NCI-H2081 (cell line): ENCODE measurements around the gene PRICKLE2.

ENCODE experiments used
- DNase-seq, 2 experiments: peaks; one replicate each; lab custom pipeline; 2025; lab: John Stamatoyannopoulos, UW

PRICKLE2 gene

DNA sequence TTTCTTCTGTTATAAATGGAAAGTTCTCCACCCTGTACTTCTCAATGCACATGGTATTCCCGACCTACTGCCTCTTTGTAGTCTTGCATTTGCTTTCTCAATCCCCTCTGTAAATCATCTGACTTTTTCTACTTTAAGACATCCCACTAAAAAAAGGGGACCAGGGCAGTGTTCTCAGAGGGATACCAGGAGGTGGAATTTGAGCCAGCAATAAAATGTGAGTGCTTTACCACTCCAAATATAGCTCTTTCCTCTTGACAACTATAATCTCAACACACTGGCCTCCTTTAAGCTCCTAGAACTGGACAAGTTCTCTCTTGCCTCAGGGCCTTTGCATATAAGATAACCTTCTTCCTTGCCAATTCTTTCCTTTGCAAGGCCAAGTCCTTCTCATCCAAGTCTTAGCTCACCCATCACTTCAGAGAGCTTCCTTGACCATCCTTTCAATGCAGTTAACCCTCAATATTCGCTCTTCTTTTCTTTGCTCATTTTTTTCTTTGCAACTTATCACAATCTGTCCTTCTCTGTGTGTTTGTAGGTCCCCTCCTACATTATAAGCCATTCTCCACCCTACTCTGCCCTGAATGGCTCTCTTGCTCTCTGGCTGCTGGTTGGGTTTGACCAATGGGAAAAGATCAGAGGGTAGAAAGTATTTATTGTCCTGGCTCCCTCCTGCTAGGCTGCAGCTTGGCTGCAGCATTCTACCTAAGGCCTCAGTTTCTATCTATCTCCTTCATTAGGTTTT is 93.4 kb downstream of the PRICKLE2 start:
- DNase-seq, result no peak

DNA sequence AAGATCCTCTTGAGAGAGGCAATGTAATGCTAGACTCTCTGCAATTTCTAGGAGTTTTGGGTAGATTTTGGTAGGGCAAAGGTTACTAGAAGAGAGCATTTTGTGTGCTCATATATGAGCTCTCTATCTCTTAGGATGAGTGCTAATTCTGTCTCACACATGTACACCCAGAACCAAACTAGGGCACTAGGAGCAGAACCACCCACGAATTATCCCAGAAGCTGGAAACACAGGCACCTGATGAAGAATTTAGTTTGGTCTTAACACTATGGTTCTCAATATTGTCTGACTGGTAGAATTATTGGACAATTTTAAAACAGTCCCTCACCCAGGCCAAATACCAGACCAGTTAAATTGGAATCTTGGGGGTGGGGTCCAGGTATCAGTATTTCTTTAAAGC is 94.8 kb downstream of the PRICKLE2 start:
- DNase-seq, result no peak

DNA sequence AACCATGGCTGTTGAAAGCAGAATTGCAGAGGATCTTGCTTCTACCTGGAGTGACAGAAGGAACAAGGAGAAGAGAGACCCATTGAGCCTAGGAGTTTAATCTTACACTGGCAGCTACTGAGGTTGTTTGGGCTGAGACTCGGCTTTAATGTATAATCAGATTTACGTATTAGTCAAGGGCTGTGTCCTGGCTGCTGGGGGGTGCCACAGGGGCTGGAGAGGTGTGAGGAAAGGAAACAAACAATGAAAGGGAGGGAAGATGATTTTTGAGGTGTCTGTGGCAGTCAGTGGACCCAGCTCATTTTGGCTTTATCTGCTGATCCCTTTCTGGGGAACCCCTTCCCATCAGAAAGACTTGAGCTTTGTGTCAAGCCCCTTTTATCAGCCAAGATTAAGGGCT is 95.7 kb downstream of the PRICKLE2 start:
- DNase-seq, result no peak

DNA sequence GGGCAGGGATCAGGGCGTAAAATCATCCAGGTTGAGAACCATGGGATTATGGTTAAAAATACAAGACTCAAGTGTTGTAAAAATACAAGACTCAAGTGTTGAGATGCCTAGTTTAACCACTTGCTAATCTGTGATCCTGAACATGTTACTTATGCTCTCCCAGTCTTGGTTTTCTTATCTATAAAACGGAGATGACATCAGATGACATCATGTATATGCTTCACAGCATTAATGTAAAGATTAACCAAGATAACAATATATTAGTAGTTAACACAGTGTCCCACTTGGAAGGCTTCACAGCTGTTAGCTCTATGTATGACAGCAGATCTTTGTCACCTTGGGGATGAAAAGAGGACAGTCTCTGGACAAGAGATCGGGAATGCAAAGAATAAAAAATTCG is 96.2 kb downstream of the PRICKLE2 start:
- no peak for DNase-seq

DNA sequence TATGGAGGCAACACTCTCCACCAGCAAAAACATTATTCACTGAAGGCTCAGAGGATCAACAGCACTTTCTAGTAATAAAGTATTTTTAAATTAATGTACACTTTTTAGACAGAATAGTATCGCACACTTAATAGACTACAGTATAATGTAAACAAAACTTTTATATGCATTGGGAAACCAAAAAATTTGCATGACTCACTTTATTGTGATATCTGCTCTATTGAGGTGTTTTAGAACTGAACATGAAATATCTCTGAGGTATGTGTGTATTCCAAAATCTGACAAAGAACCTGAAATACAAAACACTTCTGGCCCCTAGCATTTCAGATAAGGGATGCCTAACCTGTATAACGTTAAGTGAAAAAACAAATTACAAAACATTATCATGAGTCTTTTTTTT is 99.7 kb downstream of the PRICKLE2 start:
- DNase-seq, result no peak

DNA sequence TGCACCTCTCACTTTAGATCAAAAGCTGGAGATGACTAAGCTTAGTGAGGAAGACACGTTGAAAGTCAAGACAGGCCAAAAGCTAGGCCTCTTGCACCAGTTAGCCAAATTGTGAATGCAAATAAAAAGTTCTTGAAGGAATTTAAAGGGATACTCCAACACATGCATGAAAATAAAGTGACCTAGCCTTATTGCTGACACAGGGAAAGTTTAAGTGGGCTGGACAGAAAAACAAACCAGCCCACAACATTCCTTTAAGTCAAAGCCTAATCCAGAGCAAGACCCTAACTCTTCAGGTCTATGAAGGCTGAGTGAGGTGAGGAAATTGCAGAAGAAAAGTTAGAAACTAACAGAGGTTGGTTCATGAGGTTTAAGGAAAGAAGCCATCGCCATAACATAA is 101.3 kb downstream of the PRICKLE2 start:
- DNase-seq, result no peak

DNA sequence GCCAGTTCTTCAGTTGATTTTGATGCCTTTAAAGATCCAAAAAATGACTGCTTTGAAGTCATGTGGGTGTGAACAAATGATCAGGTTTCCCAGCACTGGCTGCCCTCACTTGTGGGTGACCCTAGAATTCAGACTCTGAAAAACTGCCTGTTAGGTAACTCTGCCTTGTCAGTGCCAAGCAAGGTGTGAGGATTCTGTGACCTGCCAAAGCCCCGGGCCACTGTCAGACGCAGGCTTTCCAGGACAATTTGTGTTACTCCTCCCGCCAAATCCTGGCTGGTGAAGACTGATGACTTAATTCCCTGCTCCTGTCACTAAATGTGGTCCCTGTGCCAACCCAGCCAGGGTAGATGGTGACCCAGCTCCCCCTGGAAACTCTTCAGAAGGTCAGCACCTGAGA is 102.8 kb downstream of the PRICKLE2 start:
- DNase-seq, result no peak

DNA sequence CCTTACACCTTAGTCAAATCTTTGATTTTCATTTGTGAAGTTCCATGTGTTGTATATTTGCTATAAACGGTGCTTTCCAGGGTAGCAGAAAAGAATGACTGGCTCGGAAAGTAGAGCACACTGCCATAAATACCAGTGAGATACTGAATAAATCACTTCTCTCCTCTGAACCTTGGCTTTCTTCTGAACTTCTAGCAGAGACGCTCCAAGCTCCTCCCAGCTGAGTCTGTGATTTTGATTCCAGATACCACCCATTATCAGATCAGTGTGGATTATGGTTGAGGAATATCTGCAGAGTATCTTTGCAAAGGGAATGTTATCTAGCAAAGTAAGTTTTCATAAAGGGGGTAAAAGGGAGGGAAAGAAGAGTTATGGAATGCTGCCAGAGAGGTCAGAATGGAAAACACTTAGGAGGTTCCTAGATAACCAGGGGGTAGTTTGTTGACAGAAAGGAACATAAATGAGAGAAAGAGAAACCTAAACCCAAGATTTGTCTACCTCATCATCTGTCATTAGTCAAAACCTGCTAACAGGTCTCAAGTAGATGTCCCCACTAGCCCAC is 103.4 kb downstream of the PRICKLE2 start:
- no peak for DNase-seq

DNA sequence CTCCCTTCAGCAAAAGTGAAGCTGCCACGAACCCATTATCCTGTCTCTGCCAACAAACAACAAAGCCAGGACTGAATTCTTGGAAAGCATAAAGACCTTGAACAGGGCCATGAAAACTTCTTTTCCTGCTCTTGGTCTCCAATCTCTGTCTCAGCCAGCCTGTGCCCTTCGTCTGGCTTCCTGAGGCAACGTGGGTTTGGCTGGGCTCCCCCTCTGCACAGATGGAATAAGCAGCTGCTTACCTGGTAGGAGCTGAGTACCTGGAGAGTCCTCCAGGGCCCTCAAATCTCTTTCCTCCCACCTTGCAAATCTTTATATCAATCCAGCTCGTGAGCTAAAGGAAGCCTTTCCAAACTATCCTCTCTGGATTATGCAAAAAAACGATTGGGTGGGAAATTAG is 104.4 kb downstream of the PRICKLE2 start:
- no peak for DNase-seq

DNA sequence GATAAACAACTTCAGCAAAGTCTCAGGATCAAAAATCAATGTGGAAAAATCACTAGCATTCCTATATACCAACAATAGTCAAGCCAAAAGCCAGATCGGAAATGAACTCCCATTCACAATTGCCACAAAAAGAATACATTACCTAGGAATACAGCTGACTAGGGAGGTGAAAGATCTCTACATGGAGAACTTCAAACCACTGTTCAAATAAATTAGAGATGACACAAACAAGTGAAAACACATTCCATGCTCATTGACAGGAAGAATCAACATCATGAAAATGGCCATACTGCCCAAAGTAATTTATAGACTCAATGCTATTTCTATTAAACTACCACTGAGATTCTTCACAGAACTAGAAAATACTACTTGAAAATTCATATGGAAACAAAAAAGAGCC is 107.8 kb downstream of the PRICKLE2 start:
- DNase-seq, result no peak

DNA sequence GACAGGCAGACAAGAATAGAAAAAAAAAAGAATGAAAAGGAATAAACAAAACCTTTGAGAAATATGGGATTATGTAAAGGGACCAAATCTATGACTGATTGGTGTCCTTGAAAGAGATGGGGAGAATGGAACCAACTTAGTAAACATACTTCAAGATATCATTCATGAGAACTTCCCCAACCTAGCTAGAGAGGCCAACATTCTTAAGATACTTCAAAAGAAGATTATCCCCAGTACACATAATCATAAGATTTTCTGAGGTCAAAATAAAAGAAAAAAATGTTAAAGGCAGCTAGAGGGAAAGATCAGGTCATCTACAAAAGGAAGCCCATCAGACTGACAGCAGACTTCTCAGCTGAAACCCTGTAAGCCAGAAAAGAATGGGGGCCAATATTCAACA is 110.6 kb downstream of the PRICKLE2 start:
- DNase-seq, result no peak

DNA sequence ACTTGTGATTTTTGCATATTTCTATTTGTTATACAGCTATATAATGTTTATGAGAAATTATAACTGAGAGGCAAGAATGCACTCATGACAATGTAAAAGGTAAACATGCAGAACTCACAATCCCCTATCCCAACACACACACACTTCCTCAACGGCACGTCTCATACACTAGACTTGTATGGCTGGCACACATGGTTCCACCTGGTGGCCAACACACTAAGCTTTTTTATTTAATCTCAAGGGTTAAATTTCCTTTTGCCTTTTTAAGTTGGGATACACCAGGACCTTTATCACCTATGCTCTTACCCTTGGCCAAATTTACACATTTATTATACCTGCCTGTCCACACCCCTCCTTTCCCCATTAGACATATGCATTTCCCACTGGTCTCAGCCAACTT is 113.4 kb downstream of the PRICKLE2 start:
- no peak for DNase-seq

DNA sequence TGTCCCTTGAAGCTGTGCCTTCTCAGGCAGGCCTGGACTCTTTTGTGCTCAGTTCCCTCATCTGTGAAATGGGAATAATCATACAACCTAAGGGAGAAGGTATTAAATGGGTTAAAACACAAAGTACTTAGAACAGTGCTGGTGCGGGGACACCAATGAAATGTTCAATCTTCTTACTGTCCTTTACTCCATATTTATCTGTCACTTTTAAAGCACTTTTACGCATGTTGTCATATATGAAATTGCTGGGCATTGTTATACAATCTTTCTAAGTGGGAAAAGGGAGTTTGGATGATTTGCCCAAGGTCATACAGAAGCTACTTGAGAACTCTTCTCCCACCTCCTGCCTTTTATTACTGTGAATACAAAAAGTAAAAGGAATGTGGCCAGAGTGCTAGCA is 114.2 kb downstream of the PRICKLE2 start:
- DNase-seq, result no peak

DNA sequence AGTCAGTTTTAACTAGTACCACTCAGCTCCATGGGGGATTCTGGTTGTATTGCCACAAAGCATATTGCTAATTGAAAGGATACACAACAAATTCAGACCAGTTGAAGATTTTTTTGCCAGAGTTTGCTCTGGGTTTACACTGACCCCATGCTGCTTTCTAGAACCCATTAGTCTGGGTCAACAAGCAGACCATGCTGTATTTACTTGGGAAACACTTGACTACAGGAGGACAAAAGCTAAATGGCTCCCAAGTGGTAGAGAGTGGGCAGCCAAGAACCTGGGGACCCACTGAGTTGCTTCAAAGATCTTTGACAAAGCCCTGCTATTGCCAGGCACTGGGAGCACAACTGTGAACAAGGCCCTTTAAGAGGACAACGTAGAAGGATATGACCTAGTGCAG is 115.2 kb downstream of the PRICKLE2 start:
- DNase-seq, result peak in 1 of 2 experiments; percentile 2

DNA sequence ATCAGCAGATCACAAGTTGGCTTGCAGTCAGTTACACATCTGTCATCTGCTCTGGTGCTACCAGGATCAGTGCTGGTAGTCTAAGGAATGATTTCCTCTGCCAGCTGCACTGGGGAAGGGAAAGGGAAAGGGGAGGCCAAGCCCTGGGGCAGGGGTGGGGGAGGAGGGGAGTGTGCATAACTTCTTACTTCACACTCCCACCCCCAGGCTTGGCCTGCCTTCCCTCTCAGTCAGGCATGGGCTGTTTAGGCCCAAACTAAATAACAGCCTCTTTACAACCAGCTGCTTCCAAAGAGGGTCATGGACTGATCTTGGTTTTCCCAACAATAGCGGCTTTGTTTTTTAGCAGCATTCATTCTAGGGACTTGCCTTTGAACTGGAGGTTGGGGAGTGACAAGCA is 115.8 kb downstream of the PRICKLE2 start:
- no peak for DNase-seq

DNA sequence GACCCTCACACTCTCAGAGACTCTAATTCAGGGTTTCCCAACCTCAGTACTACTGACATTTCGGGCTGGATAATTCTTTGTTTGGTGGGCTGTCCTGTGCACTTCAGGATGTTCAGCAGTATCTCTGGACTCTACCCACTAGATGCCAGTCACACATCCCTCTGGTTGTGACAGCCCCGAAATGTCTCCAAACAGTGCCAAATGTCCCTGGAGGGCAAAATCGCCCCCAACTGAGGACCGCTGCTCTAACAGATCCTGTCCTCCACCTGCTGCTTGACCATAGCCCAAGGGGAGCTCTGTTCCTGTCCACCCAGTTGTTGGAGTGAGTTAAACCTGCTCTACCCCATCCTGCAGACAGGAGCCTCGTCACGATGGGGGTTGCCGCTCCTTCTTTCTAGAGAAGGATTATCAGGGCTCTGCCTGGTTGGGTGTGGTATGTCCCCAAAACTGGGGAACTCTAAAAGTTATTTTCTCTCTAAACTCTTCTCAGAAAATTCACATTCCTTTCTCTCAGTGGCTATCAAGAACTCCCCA is 116.4 kb downstream of the PRICKLE2 start:
- DNase-seq, result no peak

DNA sequence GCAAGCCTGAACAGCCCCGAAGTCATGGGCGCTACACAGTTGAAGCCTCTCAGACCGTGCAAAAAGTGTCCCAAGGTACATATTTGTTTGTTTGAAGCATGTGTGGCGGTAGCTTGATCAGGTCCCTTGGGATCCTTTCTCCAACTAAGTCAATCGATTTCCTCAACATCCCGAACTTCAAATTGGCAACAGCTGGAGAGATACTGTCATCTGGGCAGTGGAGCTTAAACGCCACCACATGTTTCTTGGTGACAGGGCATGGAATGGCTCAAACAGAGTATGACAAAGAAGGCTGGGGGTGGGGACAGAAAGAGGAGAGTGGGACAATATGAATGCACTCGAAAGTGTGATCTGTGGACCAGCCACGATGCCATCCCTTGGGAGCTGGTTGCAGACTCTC is 117.0 kb downstream of the PRICKLE2 start:
- no peak for DNase-seq

DNA sequence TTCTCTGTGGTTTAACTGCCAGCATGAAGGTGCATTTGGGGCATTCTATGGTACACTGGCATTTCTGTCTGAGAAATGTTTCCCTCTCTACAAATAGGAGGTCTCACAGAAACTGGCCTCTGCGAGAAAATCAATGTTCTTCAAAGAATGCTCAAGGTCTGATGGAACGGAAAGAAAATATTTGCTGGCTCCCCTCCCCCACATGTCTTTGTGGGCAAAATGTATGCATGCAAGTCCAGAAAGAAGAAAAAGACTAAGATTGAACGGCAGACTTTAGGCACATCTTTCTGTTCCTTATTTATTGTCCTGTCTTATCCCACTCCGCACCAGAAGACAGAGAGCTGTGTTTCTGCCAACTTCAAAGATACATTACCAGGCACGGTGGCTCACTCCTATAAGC is 118.1 kb downstream of the PRICKLE2 start:
- no peak for DNase-seq

DNA sequence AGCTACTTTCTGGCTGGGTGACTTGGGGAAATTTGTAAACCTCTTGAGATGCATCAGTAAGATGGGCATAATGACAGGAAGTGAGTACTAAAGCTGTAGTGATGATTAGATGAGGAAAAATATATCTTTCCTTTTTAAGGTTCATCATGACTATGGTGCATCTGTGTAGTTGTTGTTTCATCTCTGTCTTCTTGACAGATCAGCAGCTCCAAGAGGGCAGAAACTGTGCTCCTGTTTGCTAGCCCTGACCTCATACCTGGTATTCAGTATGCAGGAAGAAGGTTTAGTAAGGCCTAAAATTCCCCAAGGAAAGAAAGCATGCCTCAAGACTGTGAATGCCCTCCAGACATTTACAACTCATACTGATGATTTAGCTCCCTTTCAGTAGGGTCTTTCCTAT is 119.5 kb downstream of the PRICKLE2 start:
- no peak for DNase-seq

DNA sequence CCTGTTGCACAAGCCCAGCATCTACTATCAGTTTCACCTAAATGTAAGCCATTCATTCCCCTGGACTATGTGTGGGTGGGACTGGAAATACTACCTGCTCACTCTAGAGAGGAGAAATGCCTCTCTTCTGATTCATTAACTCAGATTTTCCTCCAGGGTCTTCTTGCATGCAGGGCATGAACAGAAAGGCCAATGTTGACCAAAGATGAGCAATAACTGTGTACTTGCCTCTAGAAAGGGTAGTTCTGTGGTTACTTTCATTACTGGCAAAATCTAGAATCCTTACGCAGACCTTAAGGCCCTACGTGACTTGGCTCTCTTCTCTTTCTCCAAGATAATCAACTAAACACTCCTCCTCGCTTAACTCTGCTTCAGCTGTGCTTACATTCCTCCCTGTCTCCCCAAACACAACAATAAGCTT is 120.6 kb downstream of the PRICKLE2 start:
- DNase-seq, result no peak

DNA sequence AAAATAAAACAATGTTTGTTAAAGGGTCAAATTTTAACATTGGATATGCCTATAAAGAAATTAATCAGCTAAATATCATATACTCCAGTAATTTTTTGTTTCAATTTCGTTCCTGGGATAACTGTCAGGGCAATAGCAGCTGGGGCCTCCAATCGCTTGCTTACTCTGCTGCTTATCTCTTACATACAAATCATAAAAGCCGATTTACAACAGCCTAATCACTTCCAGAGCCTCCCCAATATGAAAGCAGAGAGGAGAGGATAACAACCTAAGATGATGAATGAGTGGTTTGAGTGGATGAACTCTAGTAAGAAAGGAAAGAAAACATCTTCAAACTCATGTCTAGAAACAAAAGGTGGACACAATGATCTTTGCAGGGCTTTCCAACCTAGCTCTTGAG is 121.3 kb downstream of the PRICKLE2 start:
- DNase-seq, result no peak

DNA sequence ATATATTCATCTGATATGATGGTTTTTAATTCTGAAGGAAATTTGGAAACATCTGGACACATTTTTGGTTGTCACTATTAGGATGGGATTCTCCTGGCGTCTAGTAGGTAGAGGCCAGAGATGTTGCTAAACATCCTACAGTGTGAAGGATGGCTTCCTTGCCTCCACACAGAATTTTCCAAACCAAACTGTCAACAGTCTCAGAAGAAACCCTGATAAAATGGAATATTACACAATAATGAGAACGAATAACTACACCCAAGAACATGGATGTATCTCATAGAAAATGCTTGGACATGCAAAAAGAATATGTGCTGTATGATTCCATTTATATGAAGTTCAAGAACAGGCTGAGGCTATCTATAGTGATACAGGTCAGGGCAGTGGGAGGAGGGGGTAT is 122.1 kb downstream of the PRICKLE2 start:
- DNase-seq, result no peak

DNA sequence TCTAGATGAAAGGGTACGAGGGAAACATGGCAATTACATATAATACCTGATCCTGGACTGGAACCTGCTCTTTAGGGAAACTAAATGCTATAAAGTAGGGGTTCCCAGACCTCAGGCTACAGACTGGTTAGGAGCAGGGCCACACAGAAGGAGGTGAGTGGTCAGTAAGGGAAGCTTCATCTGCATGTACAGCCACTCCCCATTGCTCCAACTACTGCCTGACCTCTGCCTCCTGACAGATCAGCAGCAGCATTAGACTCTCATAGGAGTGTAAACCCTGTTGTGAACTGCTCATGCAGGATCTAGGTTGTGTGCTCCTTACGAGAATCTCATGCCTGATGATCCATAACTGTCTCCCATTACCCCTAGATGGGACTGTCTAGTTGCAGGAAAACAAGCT is 123.1 kb downstream of the PRICKLE2 start:
- no peak for DNase-seq

DNA sequence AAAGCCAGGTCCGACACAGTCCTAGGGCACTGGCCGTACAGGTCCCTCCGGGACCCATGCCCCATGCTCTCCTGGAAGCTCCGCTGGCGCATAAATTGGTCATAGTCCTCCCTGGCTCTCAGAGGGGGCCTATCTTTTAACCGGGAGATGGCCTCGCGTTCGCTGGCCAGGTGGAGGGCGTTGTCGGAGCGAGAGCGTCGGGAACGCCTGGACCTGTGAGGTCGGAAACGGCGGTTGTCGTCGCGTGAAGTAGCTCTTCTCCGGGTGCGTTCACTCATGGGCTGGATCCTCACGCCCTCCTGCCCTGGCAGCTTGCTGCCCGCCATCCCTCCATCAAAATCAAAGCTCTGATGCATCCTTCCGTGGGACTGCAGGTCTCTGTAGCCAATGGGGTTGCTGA is 126.0 kb downstream of the PRICKLE2 start:
- DNase-seq, result no peak
